HG02852 (cell line): ENCODE data around the gene CFAP99.

ENCODE experiments used
- ATAC-seq: cut with Tn5 transposase; IDR thresholded peaks from one replicate; pipeline ENCODE4 v1.9.1; 2021; ENCODE audit warnings: mild to moderate bottlenecking, moderate library complexity; ENCODE audit not compliant: unreplicated experiment

Gene CFAP99

DNA sequence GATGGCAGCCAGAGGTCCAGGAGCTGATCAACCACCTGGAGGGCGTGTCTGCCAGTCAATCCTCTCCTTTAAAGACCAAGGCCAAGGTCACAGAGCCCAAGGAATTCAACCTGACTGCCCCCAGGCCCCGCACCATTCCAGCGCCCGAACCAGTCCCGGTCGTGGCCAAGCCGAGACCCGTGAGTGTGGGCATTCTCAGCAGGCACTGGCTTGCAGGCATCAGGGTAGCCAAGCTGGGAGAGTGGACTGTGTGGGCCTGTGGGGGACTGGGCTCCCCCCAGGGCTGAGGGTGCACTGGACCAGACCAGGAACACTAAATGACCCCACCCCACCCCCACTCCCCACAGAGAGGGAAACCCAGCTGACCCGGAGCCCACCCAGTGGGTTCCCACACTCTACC lies 26.4 kb downstream of the CFAP99 start:
- ATAC-seq = no peak

DNA sequence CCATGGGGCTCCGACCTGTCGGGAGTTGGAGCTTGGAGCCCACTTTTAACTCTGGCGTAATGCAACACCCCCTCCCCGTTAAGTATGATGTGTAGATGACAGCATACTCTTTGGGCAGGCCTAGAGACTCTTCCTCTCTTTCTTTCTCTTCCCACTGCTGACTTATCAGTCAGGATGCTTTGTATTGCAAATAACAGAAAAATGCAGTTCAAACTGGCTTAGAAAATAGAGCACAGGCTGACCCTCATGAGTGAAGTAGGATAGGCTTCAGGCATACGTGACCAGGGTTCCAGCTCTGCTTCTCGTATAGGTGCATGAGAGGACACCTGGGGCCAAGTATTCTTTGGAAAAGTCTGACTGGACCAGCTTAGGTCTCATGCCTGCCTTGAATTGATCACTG lies 26.8 kb downstream of the CFAP99 start:
- no peak for ATAC-seq

DNA sequence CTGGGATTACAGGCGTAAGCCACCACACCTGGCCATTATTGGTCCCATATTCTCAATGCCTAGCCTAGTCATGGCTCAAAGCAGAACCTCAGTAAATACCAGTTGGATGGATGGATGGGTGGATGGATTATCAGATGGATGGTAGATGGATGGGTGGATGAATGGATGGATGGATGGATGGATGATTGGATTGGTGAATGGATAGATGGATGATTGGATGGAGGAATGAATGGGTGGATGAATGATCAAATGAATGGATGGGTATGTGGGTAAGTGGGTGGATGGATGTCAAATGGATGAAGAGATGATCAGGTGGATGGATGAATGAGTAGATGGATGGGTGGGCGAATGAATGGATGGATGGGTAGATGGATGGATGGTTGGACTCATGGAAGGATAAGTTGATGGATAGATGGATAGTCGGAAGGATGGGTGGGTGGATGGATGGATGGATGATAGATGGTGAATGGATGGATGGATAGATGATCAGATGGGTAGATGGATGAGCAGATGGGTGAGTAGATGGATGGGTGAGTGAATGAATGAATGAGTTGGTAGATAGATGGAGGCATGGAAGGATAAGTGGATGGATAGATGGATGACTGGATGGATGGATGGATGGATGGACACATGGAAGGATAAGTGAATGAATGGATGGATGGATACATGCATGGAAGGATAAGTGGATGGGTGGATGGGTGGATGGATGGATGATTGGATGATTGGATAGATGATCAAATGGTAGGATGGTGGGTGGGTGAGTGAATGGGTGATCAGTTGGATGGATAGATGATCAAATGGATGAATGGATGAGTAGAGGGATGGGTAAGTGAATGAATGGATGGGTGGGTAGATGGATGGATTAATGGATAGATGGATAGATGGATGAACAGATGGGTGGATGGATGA lies 28.2 kb downstream of the CFAP99 start:
- no peak for ATAC-seq

DNA sequence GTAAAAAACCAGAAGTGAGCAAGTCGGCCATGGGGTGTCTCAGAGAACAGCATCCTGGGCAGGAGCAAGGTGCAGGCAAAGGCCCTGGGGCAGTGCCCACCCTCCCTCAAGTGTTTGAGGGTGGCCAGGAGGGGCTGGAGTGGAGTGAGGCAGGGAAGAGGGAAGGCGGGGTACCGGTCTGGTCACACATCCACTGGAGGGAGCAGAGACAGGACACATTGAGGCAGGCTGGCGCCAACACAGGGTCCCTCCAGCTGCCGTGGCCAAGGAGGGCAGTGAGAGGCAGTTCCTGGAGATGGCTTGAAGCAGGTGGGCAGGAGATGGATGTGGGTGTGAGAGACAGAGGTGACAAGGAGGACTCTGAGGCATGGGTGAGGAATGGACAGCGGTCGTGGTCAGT lies 29.8 kb downstream of the CFAP99 start:
- no peak for ATAC-seq

DNA sequence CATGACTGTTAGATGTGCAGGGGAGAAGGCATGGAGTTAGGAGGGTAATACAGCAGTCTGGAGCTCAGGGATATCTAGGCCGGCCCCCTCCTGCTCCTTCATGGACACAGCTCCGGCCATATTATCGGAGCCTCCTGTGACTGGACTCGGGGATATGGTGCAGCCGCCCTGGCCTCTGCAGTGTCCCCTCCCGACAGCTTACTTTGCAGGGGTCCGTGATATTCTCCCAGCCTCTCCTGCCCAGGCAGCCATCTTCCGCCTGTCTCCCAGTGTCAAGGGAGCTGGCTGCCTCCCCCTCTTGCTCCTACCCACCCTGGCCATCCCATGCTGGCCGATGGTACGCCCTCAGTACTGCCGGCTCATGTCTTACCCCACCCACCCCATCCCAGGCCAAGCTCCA lies 30.3 kb downstream of the CFAP99 start:
- ATAC-seq = no peak

DNA sequence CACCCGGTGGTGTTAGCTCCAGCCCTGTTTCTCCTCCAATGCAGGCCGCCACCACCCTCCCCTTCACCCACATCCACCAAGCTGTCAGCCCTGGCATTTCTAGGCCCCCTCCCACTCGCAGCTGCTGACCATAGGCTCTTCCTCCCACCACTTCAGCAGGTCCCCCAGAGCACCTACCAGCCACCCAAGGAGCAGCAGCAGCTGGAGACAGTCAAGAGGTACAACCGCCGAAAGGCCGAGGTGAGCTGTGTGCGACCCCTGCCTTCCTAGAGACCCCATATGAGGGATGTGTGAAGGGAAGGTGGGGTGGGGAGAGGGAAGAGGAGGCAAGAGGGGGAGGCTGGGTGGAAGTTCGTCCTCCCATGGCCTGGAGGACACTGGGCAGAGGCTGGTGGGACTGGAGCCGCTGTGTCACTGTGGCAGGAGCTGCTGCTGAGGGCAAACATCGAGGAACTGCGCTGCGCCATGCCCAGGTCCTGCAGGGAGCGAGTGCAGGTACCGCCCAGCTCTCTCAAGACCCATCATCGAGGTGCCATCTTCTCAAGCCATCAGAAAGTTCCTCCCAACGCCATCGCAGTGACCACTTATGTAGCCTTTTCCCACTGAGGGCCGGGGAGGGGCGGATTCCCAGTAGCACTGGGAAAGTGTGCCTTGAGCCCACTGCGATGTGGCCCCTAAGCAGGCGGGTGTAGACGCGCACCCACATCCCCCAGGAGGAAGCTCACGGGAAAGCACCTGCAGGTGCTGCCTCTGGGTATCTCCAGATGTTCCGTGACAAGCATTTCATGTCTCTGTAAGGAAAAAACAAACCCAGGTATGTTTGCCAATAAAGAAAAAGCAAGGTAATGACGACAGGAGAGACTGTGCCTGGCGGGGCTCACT lies 31.0 kb downstream of the CFAP99 start:
- ATAC-seq = no peak

DNA sequence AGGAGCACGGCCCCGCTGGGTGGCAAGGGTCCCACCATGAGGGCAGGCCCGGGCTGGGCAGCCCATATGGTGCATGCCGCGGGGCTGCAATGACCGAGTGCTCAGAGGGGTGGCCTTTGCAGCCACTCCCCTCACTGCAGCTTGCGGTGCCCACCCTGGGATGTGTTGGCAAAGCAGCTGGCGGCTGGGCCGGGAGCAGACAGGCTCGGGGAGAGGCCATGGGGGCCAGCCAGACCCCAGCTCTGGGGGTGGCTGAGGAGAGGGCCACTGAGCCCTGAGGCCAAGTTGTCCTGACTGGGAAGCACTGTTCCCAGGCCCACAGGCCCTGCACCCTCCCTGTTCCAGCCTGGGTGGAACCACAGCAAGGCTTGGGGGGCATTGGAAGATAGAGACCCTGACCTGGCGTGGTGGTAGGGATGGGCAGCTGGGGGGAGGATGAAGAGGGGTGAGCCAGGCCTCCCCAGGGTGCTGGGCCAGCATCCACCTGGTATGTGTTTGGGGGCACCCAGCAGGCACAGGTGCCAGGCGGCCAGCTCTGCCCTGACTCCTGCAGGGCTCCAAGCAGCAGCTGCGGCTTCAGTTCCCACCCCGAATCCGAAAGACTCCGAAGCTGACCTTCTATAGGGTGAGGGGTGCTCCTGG lies 31.8 kb downstream of the CFAP99 start:
- ATAC-seq = no peak

DNA sequence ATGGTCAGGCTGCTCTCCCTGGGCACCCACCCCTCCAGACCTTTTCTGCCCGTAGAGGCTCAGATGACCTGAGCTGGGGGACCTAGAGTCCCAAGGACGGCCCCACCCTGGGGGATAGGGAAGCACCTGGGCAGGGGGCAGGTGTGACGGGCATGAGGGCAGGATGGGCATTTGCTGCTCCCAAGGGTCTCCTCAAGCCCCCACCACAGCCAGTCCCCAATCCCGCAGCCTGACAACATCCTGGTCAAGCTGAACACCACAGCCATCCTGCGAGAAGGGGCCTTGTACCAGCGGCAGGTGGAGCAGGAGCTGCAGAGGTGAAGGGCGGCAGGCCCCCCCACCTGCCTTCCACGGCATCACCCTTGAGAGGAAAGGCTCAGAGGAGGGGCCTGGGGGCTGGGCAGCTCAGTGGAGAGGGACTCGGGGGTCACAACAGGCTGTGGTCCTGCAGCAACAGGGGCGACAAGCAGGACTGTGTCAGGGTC lies 32.3 kb downstream of the CFAP99 start:
- ATAC-seq = no peak

DNA sequence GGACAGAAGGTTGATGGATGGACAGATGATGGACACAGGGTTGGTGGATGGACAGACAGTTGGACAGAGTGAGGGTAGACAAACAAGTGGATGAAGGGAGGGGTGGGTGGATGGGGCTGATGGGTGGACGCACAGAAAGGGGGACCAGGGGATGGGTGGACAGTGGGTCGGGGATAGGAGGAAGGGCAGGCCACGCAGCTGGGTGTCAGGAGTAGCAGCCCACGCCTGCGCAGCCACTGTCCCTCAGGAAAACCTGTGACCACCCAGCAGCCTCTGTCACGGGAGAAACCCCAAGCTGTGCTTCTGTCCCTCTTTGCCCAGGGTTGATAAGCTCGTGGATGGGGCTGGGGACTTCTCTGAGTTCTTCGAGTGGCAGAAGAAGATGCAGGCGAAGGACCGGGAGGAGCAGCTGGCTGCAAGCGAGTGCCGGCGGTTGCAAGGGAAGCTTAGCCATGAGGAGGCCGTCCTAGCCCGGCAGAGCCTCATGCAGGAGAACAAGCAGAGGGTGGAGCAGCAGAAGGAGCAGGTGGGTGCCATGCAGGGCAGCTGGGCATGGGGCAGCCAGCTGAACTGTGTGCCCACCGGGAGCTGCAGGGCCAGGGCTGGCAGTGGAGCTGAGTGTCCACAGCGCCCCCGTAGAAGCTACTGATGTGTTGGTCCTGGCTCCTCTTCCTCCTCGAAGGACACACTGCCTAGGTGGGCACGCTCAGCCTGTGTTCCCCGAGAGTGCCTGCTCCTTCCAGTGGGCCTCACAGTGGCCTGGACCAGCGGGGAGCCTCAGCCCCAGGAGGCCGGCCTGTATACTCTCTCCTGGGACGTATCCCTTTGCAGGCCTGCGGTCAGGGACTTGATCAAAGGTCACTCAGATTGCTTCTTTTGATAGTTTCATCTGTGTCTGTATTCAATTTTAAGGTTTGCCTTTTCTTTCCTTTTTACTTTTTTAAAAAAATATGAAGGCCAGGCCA lies 33.3 kb downstream of the CFAP99 start:
- no peak for ATAC-seq

DNA sequence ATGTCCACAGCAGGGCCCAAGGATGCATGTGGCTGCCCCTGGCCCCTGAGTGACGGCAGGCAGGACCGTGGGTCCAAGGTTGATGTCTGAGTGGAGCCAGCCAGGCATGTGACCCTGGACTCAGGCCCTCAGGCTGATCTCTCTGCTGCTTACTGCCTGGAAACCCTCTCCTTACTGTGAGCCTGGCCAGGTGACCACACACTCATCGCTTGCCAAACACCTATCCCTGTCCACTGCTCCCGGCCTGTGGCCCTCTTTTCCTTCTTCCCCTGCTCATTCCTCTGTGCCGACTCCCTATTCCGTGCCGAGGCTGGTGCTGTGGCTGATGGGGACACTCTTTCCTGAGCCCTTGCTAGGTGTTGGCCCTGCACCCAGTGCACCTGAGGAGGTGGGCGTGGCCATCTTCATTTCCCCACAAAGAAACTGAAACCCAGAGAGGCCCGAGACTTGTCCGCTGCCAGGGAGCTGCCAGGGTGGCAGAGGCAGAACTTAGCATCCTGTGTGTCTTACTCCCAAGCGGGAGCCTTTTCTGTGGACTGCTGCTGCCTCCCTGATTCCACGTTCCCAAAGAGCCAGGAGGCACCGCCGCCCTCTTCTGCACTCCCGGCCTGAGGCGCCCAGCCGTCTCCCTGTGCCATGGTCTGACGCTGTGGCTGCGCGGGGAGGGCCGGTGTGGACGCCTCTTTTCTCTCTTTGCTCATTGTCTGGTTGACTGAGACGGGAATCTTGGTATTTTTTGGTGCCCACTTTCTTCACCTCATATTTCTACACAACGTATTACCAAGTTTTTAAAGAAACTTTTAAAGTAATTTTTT lies 38.9 kb downstream of the CFAP99 start:
- ATAC-seq = no peak

DNA sequence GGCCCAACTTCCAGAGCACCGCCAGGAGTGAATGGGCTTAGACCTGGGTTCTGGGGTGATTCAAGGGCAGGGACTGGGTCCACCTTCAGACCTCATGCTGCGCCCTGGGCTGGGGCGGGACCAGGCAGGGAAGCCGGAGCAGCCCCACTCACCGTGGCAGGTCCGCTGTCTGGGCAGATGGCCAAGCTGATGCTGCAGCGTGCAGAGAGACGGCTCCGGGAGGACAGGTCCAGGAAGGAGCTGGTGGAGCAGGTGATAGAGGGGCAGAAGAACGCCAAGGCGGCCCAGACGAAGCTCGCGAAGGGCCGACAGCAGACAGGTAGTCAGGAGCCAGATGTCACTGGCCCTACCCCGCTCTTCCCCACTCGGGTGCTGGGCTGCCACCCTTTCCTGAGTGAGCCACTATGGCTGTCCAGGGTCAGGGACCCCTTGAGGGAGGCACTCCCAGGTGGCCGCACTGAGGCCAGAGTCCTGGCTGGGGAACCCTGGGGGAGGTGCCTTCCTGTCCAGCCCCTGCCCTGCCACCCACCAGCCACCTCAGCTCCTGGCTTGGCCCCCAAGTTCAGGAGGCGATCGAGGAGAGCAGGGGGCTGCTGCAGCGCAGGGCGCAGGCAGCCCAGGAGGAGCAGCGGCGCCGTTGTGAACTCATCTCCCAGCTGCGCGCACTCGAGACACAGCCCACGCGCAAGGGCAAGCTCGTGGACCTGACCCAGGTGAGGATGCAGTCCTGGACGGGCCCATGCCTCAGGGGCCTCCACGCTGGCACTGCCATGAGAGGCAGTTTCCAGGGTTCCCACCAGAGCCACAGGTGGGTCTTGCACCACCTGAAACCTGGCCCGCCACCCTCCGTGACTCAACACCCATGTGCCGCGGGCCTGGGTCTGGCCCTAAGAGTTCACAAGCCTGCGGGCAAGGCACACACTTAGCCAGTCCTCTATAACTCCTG lies 40.1 kb downstream of the CFAP99 start:
- no peak for ATAC-seq

DNA sequence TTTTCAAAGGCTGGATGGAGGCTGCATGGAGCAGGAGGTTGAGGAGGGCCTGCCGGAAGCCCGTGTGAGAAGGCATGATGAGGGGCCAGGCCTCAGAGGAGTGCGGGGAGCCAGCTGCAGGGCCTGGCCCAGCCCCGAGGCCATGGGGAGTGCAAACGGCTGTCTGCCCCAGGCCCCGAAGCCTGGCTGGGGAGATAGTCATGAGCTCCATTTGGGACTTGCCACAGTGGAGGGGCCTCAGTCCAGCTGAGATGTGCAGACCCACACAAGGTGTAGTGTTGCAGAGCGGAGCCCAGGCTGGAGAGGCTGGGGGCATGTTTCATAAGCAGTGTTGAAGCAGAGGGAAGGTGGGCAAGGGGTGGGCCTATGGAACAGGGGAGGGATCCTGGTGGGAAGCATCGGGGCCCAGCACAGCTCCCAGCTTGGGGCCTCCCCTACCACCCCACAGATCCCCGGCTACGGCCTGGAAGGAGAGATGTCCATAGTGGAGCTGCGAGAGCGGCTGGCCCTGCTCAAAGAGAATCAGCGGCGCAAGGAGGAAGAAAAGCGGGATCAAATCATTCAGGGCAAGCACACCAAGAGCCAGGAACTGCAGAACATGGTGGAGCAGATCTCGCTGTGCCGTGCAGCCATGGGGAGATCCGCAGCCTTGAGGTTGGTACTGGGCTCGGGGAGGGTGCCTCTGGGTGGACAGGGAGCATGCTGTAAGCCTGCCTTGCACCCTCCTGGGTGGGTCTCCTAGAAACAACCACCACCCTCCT lies 41.0 kb downstream of the CFAP99 start:
- no peak for ATAC-seq

DNA sequence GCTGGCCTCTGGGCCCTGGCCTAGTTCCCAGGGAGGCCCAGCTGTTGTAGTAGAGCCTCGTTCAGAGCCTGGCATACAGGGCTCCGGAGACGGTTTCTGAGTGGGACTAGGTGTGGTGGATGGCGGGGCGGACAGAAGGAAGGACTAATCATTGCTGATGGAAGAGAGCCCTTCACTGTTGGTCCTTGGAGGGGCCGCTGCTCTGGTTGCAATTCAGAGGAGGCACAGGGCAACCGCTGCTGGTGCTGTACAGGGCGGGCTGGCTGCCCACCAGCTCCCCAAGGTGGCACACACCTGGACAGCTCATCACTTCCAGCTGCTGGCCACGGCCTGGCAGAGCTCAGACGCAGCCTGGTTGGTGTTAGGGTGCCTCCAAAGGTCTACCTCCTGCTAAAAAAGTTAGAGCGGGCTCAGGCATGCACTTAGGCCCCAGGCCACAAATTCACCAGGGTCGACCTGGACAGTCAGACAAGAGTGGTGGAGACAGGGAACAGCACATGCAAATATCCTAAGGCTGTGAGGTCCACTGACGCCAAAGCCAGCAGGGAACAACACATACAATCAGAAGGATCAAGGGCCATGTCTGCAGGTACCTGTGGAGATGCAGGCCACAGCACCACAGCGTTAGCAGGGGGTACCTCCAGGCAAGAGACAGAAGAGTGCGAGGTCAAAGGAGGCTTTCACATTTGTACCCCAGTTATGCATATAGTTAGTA lies 42.6 kb downstream of the CFAP99 start:
- no peak for ATAC-seq

DNA sequence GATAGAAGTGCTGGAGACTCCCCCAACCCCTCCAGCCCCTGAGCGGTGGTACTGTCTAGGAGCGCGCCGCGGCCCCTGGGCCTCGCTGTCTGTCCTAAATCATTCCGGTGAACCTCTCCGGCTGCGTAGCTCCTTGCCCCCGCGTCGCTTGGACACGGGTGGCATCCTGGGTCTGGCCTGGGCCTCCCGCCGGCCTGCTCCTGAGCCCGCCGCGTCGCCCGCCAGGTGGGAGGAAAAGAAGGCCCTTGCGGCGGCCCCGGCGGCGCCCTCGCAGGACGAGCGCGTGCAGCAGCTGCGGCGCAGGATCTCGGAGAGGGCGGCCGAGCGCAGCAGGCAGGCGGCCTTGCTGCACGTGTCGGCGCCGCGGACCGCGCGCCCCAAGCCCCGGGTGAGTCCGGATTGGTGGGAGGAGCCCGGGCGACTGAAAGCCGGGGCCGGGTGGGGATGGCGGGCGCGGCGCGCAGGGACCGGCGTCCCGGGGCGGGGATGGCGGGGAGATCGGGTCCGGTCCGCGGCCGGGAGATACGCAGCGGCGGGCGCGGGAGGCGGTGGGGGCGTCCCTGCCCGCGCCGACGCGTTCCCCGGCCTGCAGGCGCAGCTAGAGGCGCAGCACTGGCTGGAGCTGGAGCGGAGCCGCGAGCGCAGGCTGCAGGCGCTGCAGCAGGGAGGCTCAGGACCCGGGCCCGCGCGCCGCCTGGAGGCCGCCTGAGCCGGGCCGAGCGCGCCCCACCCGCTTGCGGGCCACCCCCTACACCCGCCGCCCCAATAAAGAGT lies 43.6 kb downstream of the CFAP99 start:
- ATAC-seq = peak; percentile 79

DNA sequence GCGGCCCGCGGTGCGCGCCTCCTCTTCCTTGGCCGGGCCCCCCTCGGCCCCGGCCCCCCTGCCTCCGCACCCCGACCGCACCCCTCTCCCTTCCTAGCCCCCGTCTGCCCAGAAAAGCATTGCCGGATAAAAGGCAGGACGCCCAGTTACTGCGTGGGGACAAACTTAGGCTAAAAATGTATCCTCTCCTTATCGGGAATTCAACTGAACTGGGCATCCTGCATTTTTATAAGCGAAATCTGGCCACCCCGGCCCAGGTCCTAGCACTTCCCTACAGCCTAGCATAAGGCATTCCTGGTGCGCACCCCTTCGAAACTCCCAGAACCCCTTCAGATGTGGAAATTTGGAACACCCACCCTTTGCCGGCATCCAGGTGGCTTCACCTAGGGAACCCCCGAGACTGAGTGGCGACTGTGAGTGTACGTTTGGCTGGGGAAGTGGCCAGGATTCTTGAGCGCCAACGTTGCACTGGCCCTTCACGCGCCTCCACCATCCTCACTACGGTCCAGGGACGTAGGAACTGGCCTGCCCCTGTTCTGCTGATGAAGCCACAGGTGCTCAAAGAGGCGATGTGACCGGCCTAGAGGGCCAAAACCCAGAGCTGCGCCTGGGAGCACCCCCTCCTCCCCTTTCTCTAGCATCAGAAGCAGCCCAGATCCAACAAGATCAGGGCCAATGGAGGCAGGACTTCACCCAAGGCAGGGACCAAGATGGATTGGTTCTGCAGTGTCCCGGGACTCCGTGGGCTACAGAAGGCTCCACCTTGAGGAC lies 44.4 kb downstream of the CFAP99 start:
- ATAC-seq = no peak
